GM23248 (cell line): ENCODE data around the gene HOMER1. TPM values are rescaled to one million over a fixed set of nuclear protein-coding genes. Genes with fewer than 3 reads are reported as not detected.

Source experiments
- DNase-seq: peaks from one replicate; pipeline ENCODE4 v3.0.0-alpha.2; 2015
- H2AFZ ChIP-seq: fragments of 200-600 bp; sonication (generic); 2 replicates; pipeline ENCODE4 v1.6.1; 2016; ENCODE audit warnings: antibody characterized with exemption
- H3F3A ChIP-seq: fragments of 200-600 bp; sonication (generic); 2 replicates; pipeline ENCODE4 v1.6.1; 2016; ENCODE audit warnings: mild to moderate bottlenecking, antibody characterized with exemption, mixed run types; ENCODE audit not compliant: insufficient read depth
- H3K27ac ChIP-seq: fragments of 200-600 bp; sonication (generic); 2 replicates; pipeline ENCODE4 v1.5.1; 2016; ENCODE audit warnings: mild to moderate bottlenecking
- H3K27me3 ChIP-seq: fragments of 200-600 bp; sonication (generic); replicated peaks from 2 replicates; pipeline ENCODE4 v1.6.1; 2016; ENCODE audit warnings: mild to moderate bottlenecking; ENCODE audit not compliant: insufficient read depth
- H3K36me3 ChIP-seq: fragments of 200-600 bp; sonication (generic); 2 replicates; pipeline ENCODE4 v1.6.1; 2016; ENCODE audit warnings: low read depth, mild to moderate bottlenecking
- H3K4me1 ChIP-seq: fragments of 200-600 bp; sonication (generic); 2 replicates; pipeline ENCODE4 v1.6.1; 2016; ENCODE audit warnings: mild to moderate bottlenecking; ENCODE audit not compliant: insufficient read depth
- H3K4me2 ChIP-seq: fragments of 200-600 bp; sonication (generic); one replicate; pipeline ENCODE4 v1.6.1; 2016; ENCODE audit warnings: mild to moderate bottlenecking; ENCODE audit not compliant: unreplicated experiment
- H3K4me3 ChIP-seq: fragments of 200-600 bp; sonication (generic); 2 replicates; pipeline ENCODE4 v1.5.1; 2016; ENCODE audit warnings: mild to moderate bottlenecking
- H3K79me2 ChIP-seq: fragments of 200-600 bp; sonication (generic); 2 replicates; pipeline ENCODE4 v1.6.1; 2016; ENCODE audit warnings: mild to moderate bottlenecking; ENCODE audit not compliant: insufficient read depth
- H3K9ac ChIP-seq: fragments of 200-600 bp; sonication (generic); 2 replicates; pipeline ENCODE4 v1.6.1; 2016; ENCODE audit warnings: mild to moderate bottlenecking
- H3K9me2 ChIP-seq: fragments of 200-600 bp; sonication (generic); 2 replicates; pipeline ENCODE4 v1.6.1; 2016; ENCODE audit warnings: mixed run types, mild to moderate bottlenecking, moderate library complexity; ENCODE audit not compliant: insufficient read depth
- H3K9me3 ChIP-seq: fragments of 200-600 bp; sonication (generic); one replicate; pipeline ENCODE4 v1.6.1; 2017; ENCODE audit warnings: low read depth
- H4K20me1 ChIP-seq: fragments of 200-600 bp; sonication (generic); 2 replicates; pipeline ENCODE4 v1.6.0; 2016; ENCODE audit not compliant: insufficient read depth
- EZH2 ChIP-seq: fragments of 200-600 bp; sonication (generic); IDR thresholded peaks from 2 replicates; pipeline ENCODE4 v1.6.1; 2018; ENCODE audit warnings: antibody characterized with exemption, mild to moderate bottlenecking; ENCODE audit not compliant: insufficient read depth, poor library complexity, severe bottlenecking
- EZH2phosphoT487 ChIP-seq: fragments of 200-600 bp; sonication (generic); IDR thresholded peaks from 2 replicates; pipeline ENCODE4 v1.6.1; 2018; ENCODE audit warnings: antibody characterized with exemption, moderate library complexity, mild to moderate bottlenecking, low read depth; ENCODE audit not compliant: insufficient read depth
- WGBS, 2 experiments: methylation state at CpG; one replicate each; pipeline ENCODE4 v1.1.6; 2015 to 2017; ENCODE audit warnings: low lambda C conversion rate in 2 of 2, low coverage in 1 of 2; ENCODE audit errors: missing lambda C conversion rate in 2 of 2; 5-methylcytosine and 5-hydroxymethylcytosine counted together
- in situ Hi-C: fragments of 300-500 bp; cut with MboI; formaldehyde crosslinking; loops from 2 replicates; pipeline ENCODE4 v1.15.0; 2020
- polyA plus RNA-seq: library from polyadenylated mRNA; unstranded; fragments of >200 nt; fragmentation: Nextera tagmentation; extraction: Ambion mirVana; gene quantifications from 2 replicates; pipeline ENCODE4 v1.2.1, GENCODE V29; 2016
- total RNA-seq: library from RNA; depleted of rRNA; stranded (reverse); fragments of >200 nt; shearing (Covaris generic); gene quantifications from 2 replicates; pipeline ENCODE4 v1.2.3, GENCODE V29; 2014

Gene HOMER1
- total and polyA plus RNA-seq, 2 experiments from 2014 or later: 5.3 to 6.1 TPM

- Histone ChIP-seq H3K36me3 (no peaks in the 10 kb centered on the region), H3K9ac (no peak overlapping the region), H4K20me1 (no peaks in the 10 kb centered on the region), H3K4me1 (peaks cover 18% of the 10 kb centered on the region; the same call in 1 of the 2 replicates), H3K9me3 (no peaks in the 10 kb centered on the region), H3K27me3 (no peaks in the 10 kb centered on the region), H2AFZ (no peak overlapping the region), H3K4me2 (no peak overlapping the region), H3K4me3 (no peak overlapping the region), H3K27ac (no peak overlapping the region), H3K9me2 (no peaks in the 10 kb centered on the region), H3K79me2 (peaks cover 19% of the 10 kb centered on the region; the same call in 1 of the 2 replicates), H3F3A (peaks cover 4% of the 10 kb centered on the region; the same call in 1 of the 2 replicates)
- in situ Hi-C loops: no loop called here
- DNase-seq: no peak
- no peak for TF ChIP-seq EZH2
- no peak for TF ChIP-seq EZH2phosphoT487
Observed at GRCh38 chr5:79491690-79492317, 22.1 kb downstream of the HOMER1 start.

GRCh38 chr5:79490323-79490936 is 23.5 kb downstream of the HOMER1 start:
- no peaks in the 10 kb centered on the region for H3K36me3 ChIP-seq
- peaks cover 18% of the 10 kb centered on the region; the same call in 1 of the 2 replicates for H3K4me1 ChIP-seq
- H3K9me2 ChIP-seq: no peaks in the 10 kb centered on the region
- H3K27me3 ChIP-seq: no peaks in the 10 kb centered on the region
- no peak overlapping the region for H3K27ac ChIP-seq
- no peak overlapping the region for H3K9ac ChIP-seq
- in situ Hi-C loops: no loop called here
- H3K79me2 ChIP-seq: peaks cover 14% of the 10 kb centered on the region; the same call in 1 of the 2 replicates
- no peak overlapping the region for H2AFZ ChIP-seq
- H3K9me3 ChIP-seq: no peaks in the 10 kb centered on the region
- no peaks in the 10 kb centered on the region for H4K20me1 ChIP-seq
- H3F3A ChIP-seq: peaks cover 4% of the 10 kb centered on the region; the same call in 1 of the 2 replicates
- no peak for DNase-seq
- no peak overlapping the region for H3K4me2 ChIP-seq
- no peak for TF ChIP-seq EZH2phosphoT487
- no peak for TF ChIP-seq EZH2
- no peak overlapping the region for H3K4me3 ChIP-seq

GRCh38 chr5:79489773-79490172 is 24.2 kb downstream of the HOMER1 start:
- peaks cover 7% of the 10 kb centered on the region; the same call in 1 of the 2 replicates for H3F3A ChIP-seq
- H3K9ac ChIP-seq: no peak overlapping the region
- H3K27ac ChIP-seq: no peak overlapping the region
- H4K20me1 ChIP-seq: no peaks in the 10 kb centered on the region
- in situ Hi-C loops: no loop called here
- 94 to 95% methylated on average over 1 of the region's 1 CpG for WGBS, 2 experiments
- H3K27me3 ChIP-seq: no peaks in the 10 kb centered on the region
- H3K4me1 ChIP-seq: peaks cover 18% of the 10 kb centered on the region; the same call in 1 of the 2 replicates
- no peaks in the 10 kb centered on the region for H3K9me3 ChIP-seq
- H3K4me2 ChIP-seq: no peak overlapping the region
- H2AFZ ChIP-seq: no peak overlapping the region
- no peak overlapping the region for H3K4me3 ChIP-seq
- DNase-seq: no peak
- no peaks in the 10 kb centered on the region for H3K9me2 ChIP-seq
- H3K36me3 ChIP-seq: no peaks in the 10 kb centered on the region
- peaks cover 14% of the 10 kb centered on the region; the same call in 1 of the 2 replicates for H3K79me2 ChIP-seq
- no peak for TF ChIP-seq EZH2
- TF ChIP-seq EZH2phosphoT487: no peak

- Histone ChIP-seq H3K9ac (no peak overlapping the region), H3K27me3 (no peaks in the 10 kb centered on the region), H2AFZ (no peak overlapping the region), H3K27ac (no peak overlapping the region), H4K20me1 (no peaks in the 10 kb centered on the region), H3K4me1 (peaks cover 18% of the 10 kb centered on the region; the same call in 1 of the 2 replicates), H3K79me2 (peaks cover 14% of the 10 kb centered on the region; the same call in 1 of the 2 replicates), H3K4me2 (no peak overlapping the region), H3F3A (peaks cover 8% of the 10 kb centered on the region; the same call in 1 of the 2 replicates), H3K4me3 (no peak overlapping the region), H3K36me3 (no peaks in the 10 kb centered on the region), H3K9me3 (no peaks in the 10 kb centered on the region), H3K9me2 (no peaks in the 10 kb centered on the region)
- in situ Hi-C loops: no loop called here
- TF ChIP-seq EZH2 (no peak), EZH2phosphoT487 (no peak)
- peak; percentile 44 for DNase-seq
Observed at GRCh38 chr5:79488775-79489174, 25.2 kb downstream of the HOMER1 start.
